GM12892 (cell line): ENCODE measurements around the gene BCCIP.

ENCODE experiments used
- POLR2A ChIP-seq: IDR thresholded peaks from 2 replicates; pipeline ENCODE4 v1.6.1; 2011; ENCODE audit warnings: low read depth, low read length, control low read depth
- TAF1 ChIP-seq: IDR thresholded peaks from 2 replicates; pipeline ENCODE4 v1.6.1; 2011; ENCODE audit warnings: low read depth, mild to moderate bottlenecking, control low read depth, low read length, borderline replicate concordance

DNA sequence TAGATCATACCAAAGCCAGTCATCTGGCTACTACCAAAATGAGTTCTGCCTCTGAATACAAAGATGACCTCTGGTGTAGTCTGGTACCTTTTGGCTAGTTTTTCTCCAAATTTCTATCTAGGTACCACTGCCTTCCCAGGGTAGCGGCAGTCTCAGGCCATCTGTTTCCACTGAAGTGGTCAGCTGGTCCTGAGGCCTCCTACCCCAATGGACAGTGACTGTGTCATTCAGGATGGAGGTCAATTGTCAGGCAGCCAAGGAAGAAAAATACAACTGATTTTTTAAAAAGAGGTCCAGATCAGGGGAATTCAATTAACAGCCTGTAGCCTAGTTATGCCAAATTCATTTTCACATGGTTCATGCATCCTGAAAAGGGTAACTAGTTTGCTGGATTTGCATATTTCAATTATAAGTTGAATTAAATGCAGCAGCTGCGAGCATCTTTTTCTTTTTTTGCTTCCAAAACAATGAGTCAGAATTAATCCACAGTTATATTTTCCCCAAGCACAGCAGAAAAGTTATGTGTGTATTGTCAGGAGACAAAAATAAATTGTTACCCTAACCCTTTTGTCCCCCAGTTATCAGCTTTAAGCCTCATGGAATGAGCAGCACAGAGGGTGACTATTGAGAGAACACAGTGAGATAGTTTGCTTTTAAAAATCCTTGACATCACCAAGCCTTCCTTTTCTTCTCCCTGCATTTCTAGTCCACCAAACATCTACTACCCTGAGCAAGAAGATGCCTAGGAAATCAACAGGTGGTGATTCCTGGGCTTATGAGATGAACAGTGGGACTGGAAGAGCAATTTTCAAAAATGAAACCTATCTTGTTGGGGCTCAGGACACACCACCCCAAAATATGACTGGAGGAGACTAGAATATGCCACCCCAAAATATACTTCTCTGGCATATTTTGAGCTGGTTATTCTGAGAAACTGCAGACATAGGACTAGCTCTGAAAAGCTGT, 27.7 kb downstream of the BCCIP start:
- TF ChIP-seq POLR2A (no peak), TAF1 (no peak)
